Transverse colon (tissue), 4 donors: ENCODE measurements around the gene OR5D18.

Source experiments
- CTCF ChIP-seq, 5 experiments: fragments of 200-600 bp in 3 of 5; fragments of 450-650 bp in 2 of 5; sonication (generic) in 3 of 5; IDR thresholded peaks; 1 replicate in 2 of 5; 2 replicates in 3 of 5; pipeline ENCODE4 v1.5.1; 2016 to 2017; ENCODE audit warnings: antibody characterized with exemption in 5 of 5, inconsistent platforms in 3 of 5, mild to moderate bottlenecking in 2 of 5, moderate library complexity in 1 of 5
- EP300 ChIP-seq: sonication (generic); formaldehyde crosslinking; IDR thresholded peaks from one replicate; pipeline ENCODE4 v1.6.1; 2017; ENCODE audit warnings: antibody characterized with exemption, low read depth
- POLR2A ChIP-seq: fragments of 450-650 bp; IDR thresholded peaks from one replicate; pipeline ENCODE4 v1.6.1; 2016; ENCODE audit warnings: antibody characterized with exemption, mild to moderate bottlenecking, moderate library complexity
- POLR2AphosphoS5 ChIP-seq, 3 donors: sonication (generic); formaldehyde crosslinking; IDR thresholded peaks; one replicate each; pipeline ENCODE4 v1.6.1; 2016; ENCODE audit warnings: antibody characterized with exemption in 3 of 3

GRCh38 chr11:55773138-55773537, 46.3 kb upstream of the OR5D18 start, which contains the start of gene OR5D13:
- TF ChIP-seq POLR2A (no peak), CTCF (IDR thresholded peaks at IDR 0.05) (no peak), POLR2AphosphoS5 (IDR thresholded peaks at IDR 0.05) (no peak), EP300 (no peak)
